Stimulated activated CD8-positive, alpha-beta memory T cell treated with anti-CD3 and anti-CD28 coated beads, Interleukin-7, amount 100 ng/mL, for 24 hours (primary cell): ENCODE data around the gene CES4A.
"Not testable (repeated sequence)": the region's sequence is repeated elsewhere in the genome, so short reads cannot be mapped to it uniquely, and the experiment has no call there.

Experiments
- DNase-seq: peaks from one replicate; pipeline ENCODE4 v3.0.0-alpha.2; 2020; ENCODE audit warnings: low read depth

The CES4A gene

DNA sequence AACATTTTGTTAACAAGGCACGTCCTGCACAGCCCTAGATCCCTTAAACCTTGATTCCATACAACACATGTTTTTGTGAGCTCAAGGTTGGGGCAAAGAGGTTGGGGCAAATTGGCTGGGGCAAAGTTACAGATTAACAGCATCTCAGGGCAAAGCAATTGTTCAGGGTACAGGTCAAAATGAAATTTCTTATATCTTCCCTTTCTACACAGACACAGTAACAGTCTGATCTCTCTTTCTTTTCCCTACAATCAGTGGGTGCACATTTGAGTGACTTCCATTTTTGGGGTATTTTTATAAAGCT is 32.3 kb upstream of the CES4A start:
- not testable (repeated sequence) for DNase-seq

DNA sequence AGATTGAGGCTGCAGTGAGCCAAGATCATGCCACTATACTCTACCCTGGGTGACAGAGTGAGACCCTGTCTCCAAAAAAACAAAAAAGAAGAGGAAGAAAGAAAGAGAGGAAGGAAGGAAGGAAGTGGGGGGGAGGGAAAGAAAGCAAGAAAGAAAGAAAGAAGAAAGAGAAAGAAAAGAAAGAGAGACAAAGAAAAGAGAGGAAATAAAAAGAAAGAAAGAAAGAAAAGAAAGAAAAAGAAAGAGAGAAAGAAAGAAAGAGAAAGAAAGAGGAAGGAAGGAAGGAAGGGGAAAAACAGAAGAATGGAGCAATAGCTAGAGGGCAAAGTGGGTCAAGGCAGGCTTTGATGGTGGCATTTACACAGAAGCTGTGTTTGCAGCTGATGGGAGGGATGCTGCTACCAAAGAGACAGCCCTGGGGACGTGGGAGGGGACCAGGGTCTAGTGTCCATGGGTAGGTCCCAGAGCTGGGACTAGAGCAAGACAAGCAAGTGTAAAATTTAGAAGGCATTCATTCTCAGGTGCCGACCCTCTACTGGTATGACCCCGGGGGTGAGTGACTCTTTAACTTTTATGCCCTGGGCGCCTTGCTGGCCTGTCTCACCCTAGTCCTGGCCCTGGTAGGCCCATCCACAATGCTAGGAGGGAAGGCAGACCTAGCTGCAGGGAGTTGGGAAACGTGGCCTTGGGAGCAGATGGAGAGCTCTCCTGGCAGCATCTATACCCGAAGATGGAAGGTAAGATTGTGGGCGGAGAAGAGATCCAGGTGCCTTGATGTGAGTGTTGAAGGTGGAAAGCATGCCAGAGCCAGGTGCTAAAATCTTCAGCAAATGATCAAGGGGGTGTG is 29.3 kb upstream of the CES4A start:
- no peak for DNase-seq

DNA sequence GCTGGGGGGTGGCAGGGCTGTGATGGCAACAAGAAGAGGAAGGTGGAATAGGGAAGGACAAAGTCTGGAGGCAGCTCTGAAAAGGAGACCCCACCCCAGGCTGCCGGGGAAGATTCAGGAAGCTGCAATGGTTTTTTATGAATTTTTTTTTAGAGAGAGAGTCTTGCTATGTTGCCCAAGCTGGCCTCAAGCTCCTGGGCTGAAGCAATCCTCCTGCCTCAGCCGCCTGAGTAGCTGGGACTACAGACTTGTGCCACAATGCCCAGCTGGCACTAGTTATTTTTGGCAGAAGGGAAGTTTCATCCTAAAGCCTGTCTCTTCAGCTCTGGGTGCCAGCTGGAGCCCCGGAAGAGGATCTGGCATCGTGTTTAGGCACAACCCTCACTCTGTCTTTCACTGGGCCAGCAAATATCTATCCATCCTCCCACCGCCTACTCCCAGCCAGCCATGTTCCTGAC is 28.7 kb upstream of the CES4A start:
- no peak for DNase-seq

- no peak for DNase-seq
Observed at GRCh38 chr16:66960270-66960669, 28.1 kb upstream of the CES4A start.

GRCh38 chr16:66961065-66961744 is 27.2 kb upstream of the CES4A start, which contains the start of gene CES3:
CES3 (plus strand) TSS chr16:66961266; CDS start chr16:66961308, 42 bp downstream.
- DNase-seq = peak; percentile 26

DNA sequence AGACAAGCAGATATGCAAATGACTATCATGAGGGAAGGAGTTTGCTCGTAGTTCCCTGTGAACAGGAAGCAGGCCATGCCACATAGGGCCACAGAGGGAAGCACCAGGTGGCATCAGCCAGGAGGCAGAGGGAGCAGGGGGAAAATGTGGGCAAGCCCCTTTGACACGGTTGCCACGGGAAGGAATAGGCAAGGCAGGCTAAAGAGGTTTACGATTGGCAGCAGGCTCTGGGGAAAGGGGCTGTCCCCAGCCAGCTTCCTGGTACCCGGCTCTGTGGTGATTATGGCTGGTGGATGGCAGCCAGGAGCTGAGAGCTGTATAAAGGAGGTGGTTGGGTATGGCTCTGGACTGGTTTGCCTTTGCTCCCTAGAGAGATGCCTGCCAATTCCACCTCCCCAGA is 26.5 kb upstream of the CES4A start:
- no peak for DNase-seq

DNA sequence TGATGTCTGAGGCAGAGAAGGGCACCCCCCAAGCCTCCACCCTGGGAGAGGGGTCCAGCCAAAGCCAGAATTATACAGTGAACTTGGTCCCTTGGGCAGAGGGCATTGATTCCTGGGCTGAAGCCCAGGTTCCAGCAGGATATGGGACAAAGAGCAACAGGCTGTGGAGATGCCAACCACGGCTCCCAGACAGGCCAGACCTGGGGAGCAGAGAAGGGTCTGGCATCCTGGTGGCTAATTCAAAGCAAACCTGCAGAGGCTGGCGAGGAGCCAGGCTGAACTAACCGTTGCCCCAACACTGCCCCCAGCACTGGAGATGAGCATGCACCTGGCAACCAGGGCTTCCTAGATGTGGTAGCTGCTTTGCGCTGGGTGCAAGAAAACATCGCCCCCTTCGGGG is 24.3 kb upstream of the CES4A start:
- DNase-seq = no peak

DNA sequence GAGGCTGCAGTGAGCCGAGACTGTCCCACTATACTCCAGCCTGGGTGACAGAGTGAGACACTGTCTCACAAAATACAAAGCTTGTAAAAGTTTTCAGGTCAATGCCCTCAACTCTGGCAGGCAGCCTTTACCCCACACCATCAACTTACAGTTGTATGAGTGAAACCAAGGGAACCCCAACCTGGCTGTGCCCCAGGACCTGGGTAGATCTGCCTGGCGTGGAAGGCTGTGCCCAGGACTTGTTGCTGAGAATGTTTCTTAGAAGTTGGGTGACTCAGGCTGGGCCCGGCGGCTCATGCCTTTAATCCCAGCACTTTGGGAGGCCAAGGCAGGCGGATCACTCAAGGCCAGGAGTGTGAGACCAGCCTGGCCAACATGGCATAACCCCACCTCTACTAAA is 19.5 kb upstream of the CES4A start:
- DNase-seq = no peak

DNA sequence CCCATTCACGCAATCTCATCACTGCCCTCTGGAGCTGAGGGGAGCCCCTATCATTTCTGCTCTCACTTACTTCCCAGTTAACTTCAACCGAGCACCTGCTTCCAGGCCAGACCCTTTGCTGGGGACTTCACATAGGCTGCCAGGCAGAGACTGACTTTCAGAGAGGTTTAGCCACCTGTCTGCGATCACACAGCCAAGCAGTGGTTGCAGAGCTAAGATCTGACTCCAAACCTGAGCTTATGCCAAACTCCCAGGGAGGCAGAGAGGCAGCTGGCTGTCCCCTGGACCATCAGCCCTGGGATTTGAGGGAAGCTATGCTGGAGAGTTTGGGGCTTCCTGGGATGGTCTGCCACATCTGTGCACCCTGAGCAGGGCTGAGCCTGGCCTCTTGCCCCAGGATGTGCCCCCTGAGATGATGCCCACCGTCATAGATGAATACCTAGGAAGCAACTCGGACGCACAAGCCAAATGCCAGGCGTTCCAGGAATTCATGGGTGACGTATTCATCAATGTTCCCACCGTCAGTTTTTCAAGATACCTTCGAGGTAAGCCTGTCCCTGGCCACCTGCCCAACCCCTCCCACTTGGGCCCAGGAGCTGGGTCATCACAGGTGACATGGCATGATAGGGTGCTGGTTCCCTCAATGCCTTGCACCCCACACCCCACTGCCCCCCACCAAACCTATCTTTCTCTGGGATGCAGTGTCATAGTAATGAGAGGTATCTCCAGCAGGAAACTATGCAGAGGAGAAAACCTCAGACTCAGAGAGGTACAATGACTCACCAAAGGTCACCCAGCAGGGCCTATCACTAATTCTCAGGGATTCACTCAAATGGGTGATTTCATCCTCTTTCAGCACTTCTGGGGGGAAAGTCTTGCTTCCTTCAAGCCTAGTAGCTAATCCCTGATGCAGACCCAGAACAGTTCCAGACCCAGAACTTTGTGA is 17.3 kb upstream of the CES4A start:
- DNase-seq = no peak

DNA sequence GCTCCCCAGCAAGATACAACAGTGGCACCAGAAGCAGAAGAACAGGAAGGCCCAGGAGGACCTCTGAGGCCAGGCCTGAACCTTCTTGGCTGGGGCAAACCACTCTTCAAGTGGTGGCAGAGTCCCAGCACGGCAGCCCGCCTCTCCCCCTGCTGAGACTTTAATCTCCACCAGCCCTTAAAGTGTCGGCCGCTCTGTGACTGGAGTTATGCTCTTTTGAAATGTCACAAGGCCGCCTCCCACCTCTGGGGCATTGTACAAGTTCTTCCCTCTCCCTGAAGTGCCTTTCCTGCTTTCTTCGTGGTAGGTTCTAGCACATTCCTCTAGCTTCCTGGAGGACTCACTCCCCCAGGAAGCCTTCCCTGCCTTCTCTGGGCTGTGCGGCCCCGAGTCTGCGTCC is 15.4 kb upstream of the CES4A start:
- DNase-seq = no peak

DNA sequence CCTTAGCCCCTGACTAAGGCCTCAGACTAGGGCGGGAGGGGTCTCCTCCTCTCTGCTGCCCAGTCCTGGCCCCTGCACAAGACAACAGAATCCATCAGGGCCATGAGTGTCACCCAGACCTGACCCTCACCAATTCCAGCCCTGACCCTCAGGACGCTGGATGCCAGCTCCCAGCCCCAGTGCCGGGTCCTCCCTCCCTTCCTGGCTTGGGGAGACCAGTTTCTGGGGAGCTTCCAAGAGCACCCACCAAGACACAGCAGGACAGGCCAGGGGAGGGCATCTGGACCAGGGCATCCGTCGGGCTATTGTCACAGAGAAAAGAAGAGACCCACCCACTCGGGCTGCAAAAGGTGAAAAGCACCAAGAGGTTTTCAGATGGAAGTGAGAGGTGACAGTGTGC is 14.7 kb upstream of the CES4A start:
- DNase-seq = no peak

DNA sequence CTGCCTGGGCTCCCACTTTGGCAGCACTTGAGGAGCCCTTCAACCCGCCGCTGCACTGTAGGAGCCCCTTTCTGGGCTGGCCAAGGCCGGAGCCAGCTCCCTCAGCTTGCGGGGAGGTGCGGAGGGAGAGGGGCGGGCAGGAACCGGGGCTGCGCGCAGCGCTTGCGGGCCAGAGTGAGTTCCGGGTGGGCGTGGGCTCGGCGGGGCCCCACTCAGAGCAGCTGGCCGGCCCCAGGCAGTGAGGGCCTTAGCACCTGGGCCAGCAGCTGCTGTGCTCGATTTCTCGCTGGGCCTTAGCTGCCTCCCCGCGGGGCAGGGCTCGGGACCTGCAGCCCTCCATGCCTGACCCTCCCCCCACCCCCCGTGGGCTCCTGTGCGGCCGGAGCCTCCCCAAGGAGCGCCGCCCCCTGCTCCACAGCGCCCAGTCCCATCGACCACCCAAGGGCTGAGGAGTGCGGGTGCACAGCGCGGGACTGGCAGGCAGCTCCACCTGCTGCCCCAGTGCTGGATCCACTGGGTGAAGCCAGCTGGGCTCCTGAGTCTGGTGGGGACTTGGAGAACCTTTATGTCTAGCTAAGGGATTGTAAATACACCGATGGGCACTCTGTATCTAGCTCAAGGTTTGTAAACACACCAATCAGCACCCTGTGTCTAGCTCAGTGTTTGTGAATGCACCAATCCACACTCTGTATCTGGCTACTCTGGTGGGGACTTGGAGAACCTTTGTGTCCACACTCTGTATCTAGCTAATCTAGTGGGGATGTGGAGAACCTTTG is 14.0 kb upstream of the CES4A start:
- DNase-seq = not testable (repeated sequence)

DNA sequence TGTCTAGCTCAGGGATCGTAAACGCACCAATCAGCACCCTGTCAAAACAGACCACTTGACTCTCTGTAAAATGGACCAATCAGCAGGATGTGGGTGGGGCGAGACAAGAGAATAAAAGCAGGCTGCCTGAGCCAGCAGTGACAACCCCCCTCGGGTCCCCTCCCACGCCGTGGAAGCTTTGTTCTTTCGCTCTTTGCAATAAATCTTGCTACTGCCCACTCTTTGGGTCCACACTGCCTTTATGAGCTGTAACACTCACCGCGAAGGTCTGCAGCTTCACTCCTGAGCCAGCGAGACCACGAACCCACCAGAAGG is 13.5 kb upstream of the CES4A start:
- peak; percentile 25 for DNase-seq

GRCh38 chr16:66975302-66975893 is 13.0 kb upstream of the CES4A start:
- no peak for DNase-seq

GRCh38 chr16:66976746-66977145 is 11.6 kb upstream of the CES4A start:
- no peak for DNase-seq

- peak; percentile 84 for DNase-seq
Observed at GRCh38 chr16:66977341-66978113, 10.9 kb upstream of the CES4A start.

GRCh38 chr16:66979011-66979717 is 9.2 kb upstream of the CES4A start:
- no peak for DNase-seq

DNA sequence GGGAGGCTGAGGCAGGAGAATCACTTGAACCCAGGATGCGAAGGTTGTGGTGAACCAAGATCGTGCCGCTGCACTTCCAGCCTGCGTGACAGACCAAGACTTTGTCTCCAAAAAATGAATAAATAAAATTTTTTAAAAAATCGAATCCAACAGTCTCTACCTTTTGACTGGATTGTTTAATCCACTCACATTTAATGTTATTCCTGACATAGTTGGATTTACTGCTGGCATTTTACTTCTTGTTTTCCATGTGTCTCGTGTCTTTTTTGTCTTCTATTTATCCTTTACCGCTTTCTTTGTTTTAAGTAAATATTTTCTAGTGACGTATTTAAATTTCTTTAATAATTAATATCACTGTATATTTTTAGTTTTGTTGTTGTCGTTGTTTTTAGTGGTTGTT is 5.4 kb upstream of the CES4A start:
- DNase-seq = no peak

DNA sequence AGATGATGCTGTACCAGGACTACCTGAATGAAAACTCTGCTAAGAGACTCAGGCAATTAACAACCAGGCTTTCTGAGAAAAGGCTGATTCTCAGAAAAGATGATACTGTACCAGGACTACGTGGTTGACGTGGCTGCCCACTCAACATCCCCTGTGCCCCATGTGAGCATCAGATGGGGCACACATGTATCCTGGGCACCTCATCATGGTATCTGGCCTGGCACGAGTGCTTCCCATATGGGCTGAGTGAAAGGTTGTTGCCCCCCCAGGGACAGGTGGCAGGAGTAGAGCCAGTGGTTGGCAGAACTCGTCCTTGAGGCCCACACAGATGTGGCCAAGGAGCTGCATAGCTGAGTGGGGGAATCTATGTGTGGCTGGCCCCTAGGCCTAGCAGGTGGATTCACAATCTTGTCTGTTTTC is 3.5 kb upstream of the CES4A start:
- DNase-seq = peak; percentile 38

- no peak for DNase-seq
Observed at GRCh38 chr16:66986559-66986958, 1.8 kb upstream of the CES4A start.
